HUES6 (cell line): ENCODE measurements around the gene MALT1.

Source experiments
- H3K27ac ChIP-seq: 2 replicates; pipeline ENCODE4 v1.7.0; 2013; ENCODE audit warnings: low read depth, mild to moderate bottlenecking, low read length, inconsistent platforms
- H3K27me3 ChIP-seq: 2 replicates; pipeline ENCODE4 v1.6.1; 2013; ENCODE audit warnings: low read length; ENCODE audit not compliant: control insufficient read depth, insufficient read depth
- H3K36me3 ChIP-seq: 2 replicates; pipeline ENCODE4 v1.6.1; 2013; ENCODE audit warnings: low read length; ENCODE audit not compliant: control insufficient read depth, insufficient read depth
- H3K4me1 ChIP-seq: 2 replicates; pipeline ENCODE4 v1.6.1; 2013; ENCODE audit warnings: low read length; ENCODE audit not compliant: control insufficient read depth, insufficient read depth
- H3K4me3 ChIP-seq: 2 replicates; pipeline ENCODE4 v1.5.1; 2013; ENCODE audit warnings: low read depth, low read length
- H3K9ac ChIP-seq: one replicate; pipeline ENCODE4 v1.6.1; 2013; ENCODE audit warnings: mild to moderate bottlenecking, low read length
- H3K9me3 ChIP-seq: 2 replicates; pipeline ENCODE4 v1.6.1; 2013; ENCODE audit warnings: low read depth, low read length; ENCODE audit not compliant: control insufficient read depth, insufficient read depth

MALT1 gene

DNA sequence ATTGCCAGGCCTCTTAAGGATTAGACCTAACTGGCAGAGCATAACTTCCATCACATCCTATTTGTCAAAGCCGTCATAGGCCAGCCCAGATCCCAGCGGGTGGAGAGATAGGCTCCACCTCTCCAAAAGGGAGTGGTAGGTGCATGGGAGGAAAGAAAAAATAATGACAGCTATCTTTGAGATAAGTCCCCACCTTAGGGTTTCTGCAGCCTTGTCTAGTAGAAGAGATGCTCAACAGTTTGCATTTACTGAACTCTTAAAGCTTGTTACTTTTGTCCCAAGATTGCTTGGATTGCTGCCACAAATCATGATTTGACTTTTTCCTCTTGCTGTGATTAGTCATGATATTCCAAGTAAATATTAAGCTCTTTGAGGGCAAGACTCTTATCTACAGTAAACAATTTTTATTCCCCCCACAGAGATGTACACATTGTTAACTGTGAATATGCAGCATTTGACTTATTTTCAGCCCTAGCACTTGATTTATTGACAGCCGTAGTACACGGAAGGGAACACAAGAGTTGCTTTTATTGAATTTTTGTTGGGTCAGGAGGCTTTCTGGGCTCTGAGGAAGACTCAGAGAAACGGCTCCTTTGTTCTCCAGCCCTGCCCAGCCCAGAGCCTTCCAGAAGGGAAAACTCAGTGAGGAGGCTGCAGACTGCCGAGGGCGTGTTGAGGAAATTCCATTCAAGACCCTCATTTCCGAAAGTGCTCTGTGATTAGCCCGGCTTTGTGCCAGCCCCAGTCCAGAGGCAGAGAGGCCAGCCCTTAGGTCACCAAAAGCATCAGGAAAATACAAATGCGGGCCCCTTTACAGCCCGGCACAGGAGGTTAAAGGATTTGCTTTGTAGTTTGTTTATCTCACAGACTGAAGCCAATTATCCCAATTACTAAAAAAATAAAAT, 118.0 kb downstream of the MALT1 start:
- Histone ChIP-seq H3K4me3 (no peak overlapping the region), H3K9ac (peak overlapping the region; percentile 21), H3K9me3 (no peaks in the 10 kb centered on the region), H3K36me3 (no peaks in the 10 kb centered on the region), H3K27me3 (no peaks in the 10 kb centered on the region), H3K4me1 (peaks cover 41% of the 10 kb centered on the region), H3K27ac (peak overlapping the region; percentile 14; the same call in 1 of the 2 replicates)

DNA sequence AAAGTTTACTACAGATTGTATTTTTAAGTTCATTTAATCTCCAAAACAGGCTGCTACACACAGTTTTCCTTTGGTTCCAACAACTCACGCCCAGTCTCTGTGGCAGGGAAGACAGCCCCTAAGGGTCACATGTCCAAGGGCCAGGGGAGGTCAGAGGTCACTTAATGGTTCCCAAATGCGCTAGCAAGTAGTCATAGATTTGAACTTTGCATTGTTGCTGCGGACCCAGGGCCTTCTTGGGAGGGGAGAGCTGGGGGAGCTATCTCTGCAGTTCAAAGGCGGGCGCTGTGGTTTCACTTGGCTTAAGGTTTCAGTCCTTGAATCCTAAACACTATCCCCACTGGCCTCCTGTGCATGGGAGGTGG, 118.6 kb downstream of the MALT1 start:
- Histone ChIP-seq H3K27ac (peak overlapping the region; percentile 14; the same call in 1 of the 2 replicates), H3K36me3 (no peaks in the 10 kb centered on the region), H3K27me3 (no peaks in the 10 kb centered on the region), H3K9me3 (no peaks in the 10 kb centered on the region), H3K4me1 (peaks cover 35% of the 10 kb centered on the region), H3K9ac (peak overlapping the region; percentile 21), H3K4me3 (no peak overlapping the region)

DNA sequence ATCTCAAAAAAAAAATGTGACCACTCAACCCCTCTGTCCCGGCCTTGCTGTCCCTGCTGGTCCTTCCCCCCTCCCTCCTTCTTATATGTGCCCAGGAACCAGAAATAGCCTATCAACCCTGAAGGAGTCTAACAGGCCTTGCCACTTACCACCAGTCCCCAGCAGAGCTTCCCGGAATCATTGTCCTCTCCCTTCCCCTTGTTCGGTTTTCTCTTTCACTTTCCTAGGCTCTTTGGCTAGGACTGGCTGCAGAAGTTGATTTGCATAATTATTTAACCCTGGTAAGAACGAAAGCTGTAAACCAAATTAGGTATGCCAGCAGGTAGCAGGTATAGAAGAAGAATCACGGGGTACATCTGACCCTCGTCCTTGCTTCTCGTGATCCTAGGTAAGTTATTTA, 120.8 kb downstream of the MALT1 start:
- Histone ChIP-seq H3K36me3 (no peaks in the 10 kb centered on the region), H3K9me3 (no peaks in the 10 kb centered on the region), H3K9ac (no peak overlapping the region), H3K27me3 (no peaks in the 10 kb centered on the region), H3K4me3 (no peak overlapping the region), H3K27ac (no peak overlapping the region), H3K4me1 (peaks cover 23% of the 10 kb centered on the region)

DNA sequence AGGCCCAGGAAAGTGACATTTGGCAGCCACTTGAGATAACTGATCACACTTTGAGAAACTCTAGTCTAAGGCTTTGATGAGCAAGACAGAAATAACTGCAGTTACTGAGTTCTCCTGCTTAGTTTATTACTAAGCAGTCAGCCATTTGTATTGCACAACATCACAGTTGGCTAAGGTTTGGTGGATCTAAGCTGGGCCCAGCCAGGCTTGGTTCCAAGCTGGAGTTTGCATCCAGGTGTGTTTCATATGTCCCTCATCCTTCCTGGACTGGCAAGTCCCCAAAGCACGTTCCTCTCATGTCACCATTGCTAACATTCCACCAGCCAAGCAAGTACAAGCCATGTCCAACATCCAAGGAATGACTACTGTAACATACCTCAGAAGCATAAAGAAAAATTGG, 122.1 kb downstream of the MALT1 start:
- H3K27ac ChIP-seq, result no peak overlapping the region
- H3K9ac ChIP-seq, result no peak overlapping the region
- H3K27me3 ChIP-seq, result no peaks in the 10 kb centered on the region
- peaks cover 21% of the 10 kb centered on the region for H3K4me1 ChIP-seq
- H3K36me3 ChIP-seq, result no peaks in the 10 kb centered on the region
- no peak overlapping the region for H3K4me3 ChIP-seq
- H3K9me3 ChIP-seq, result no peaks in the 10 kb centered on the region

DNA sequence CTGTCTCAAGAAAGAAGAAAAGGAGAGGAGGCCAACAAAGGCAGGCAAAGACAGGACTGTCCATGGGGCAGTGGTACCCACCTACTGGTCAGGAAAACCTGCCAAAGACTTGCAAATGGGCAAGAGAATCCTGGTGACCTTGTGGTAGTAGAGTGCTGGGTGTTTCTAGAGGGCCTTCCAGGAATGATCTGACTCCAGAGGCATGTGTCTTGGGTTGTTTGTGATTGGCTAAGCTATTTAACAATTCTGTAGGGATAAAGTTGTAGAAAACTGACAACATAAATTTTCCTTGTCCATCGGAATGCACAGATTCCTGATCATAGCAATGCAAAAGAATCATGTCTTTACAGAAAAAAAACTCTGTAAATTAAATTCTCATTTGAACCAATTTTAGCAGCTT, 125.0 kb downstream of the MALT1 start:
- Histone ChIP-seq H3K9me3 (no peaks in the 10 kb centered on the region), H3K27me3 (no peaks in the 10 kb centered on the region), H3K27ac (no peak overlapping the region), H3K36me3 (no peaks in the 10 kb centered on the region), H3K4me1 (no peaks in the 10 kb centered on the region), H3K9ac (no peak overlapping the region), H3K4me3 (no peak overlapping the region)

DNA sequence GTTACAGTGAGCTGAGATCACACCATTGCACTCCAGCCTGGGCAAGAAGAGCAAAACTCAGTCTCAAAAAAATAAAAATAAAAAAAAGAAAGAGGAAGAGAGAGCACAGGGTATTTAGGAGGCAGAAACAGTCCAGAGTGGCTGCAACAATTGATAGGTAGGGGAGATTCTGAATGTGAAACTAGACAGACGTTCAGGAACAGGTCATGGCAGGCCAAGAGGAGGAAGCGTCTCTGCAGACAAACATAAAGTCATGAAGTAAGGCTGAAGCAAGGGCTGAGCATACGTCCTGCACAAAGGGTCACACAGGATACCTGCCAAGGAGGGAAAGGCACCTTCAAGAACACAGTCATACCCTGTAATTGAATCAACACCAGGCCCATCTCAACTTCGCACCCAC, 129.3 kb downstream of the MALT1 start:
- H3K36me3 ChIP-seq, result no peaks in the 10 kb centered on the region
- no peak overlapping the region for H3K9ac ChIP-seq
- H3K4me3 ChIP-seq, result no peak overlapping the region
- no peaks in the 10 kb centered on the region for H3K9me3 ChIP-seq
- H3K27ac ChIP-seq, result no peak overlapping the region
- H3K4me1 ChIP-seq, result peaks cover 8% of the 10 kb centered on the region
- H3K27me3 ChIP-seq, result no peaks in the 10 kb centered on the region

DNA sequence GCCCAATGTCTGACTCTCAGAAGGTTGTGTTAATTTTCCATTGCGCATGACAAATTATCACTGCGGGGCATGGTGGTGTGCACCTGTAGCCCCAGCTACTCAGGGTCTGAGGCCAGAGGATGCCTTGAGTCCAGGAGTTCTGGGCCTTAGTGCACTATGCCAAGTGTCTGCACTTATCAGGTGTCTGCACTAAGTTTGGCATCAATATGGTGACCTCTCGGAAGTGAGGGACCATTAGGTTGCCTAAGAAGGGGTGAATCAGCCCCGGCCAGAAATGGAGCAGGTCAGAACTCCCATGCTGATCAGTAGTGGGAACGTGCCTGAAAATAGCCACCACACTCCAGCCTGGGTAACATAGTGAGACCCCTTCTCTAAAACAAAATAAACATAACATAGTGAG, 131.7 kb downstream of the MALT1 start:
- H3K27me3 ChIP-seq, result no peaks in the 10 kb centered on the region
- H3K36me3 ChIP-seq, result no peaks in the 10 kb centered on the region
- no peaks in the 10 kb centered on the region for H3K9me3 ChIP-seq
- H3K9ac ChIP-seq, result no peak overlapping the region
- peaks cover 20% of the 10 kb centered on the region for H3K4me1 ChIP-seq
- H3K4me3 ChIP-seq, result no peak overlapping the region
- no peak overlapping the region for H3K27ac ChIP-seq

DNA sequence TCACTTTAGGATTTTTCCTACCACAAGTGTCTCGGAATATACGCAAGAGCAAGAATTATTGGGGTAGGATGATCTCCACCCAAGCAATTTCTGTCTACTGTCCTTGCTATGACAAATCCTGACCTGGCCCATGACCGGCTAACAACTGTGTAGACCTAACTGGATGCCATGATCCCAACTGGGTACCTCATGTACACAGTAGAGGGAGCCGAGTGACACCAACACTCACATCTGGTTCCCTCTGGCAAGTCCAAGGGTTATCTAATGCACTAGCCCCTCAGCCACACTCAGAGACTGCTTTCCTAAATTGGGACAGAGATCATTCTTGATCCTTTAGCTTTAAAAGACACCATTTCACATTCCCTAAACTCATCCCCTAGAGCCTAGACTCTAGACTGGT, 132.7 kb downstream of the MALT1 start:
- H3K4me1 ChIP-seq, result peaks cover 25% of the 10 kb centered on the region
- H3K27ac ChIP-seq, result no peak overlapping the region
- H3K36me3 ChIP-seq, result no peaks in the 10 kb centered on the region
- H3K27me3 ChIP-seq, result no peaks in the 10 kb centered on the region
- no peaks in the 10 kb centered on the region for H3K9me3 ChIP-seq
- H3K4me3 ChIP-seq, result no peak overlapping the region
- no peak overlapping the region for H3K9ac ChIP-seq
